ENCODE measurements around the gene HOXA1. TPM values are rescaled to one million over a fixed set of nuclear protein-coding genes. Genes with fewer than 3 reads are reported as not detected.

Gene HOXA1
- total RNA-seq, 2 donors from 2014 or later, result 2.4 to 3.0 TPM

Other genes starting within 250 kb of the HOXA1 start
- 10 to 100 TPM; 39.3 to 46.6 TPM for gene SKAP2, start 231.4 kb downstream of the HOXA1 start, total RNA-seq
- gene HOXA2, start 6.7 kb upstream of the HOXA1 start, total RNA-seq, result 1 to 10 TPM; 2.7 to 3.2 TPM
- gene HOXA4, start 34.8 kb upstream of the HOXA1 start, total RNA-seq, result 1 to 10 TPM; 4.5 to 5.1 TPM
- 10 to 100 TPM; 13.0 to 16.2 TPM for gene HOXA5, start 47.7 kb upstream of the HOXA1 start, total RNA-seq
- gene HOXA6, start 51.8 kb upstream of the HOXA1 start, total RNA-seq, result 10 to 100 TPM; 20.0 to 21.2 TPM
- 10 to 100 TPM; 16.4 to 23.2 TPM for gene HOXA3, start 56.6 kb upstream of the HOXA1 start, total RNA-seq
- 10 to 100 TPM; 30.2 to 38.9 TPM for gene HOXA7, start 60.7 kb upstream of the HOXA1 start, total RNA-seq
- 10 to 100 TPM; 18.0 to 28.6 TPM for gene HOXA9, start 69.5 kb upstream of the HOXA1 start, total RNA-seq
- gene HOXA10, start 78.3 kb upstream of the HOXA1 start, total RNA-seq, result 10 to 100 TPM; 23.4 to 30.0 TPM
- 1 to 10 TPM; 3.1 to 6.1 TPM for gene HOXA11, start 89.2 kb upstream of the HOXA1 start, total RNA-seq
- 10 to 100 TPM; 35.2 to 39.4 TPM for gene HOXA13, start 104.1 kb upstream of the HOXA1 start, total RNA-seq
- under 1 TPM; 0.82 to 0.87 TPM for gene EVX1, start 146.8 kb upstream of the HOXA1 start, total RNA-seq